Stomach (tissue), 4 donors: ENCODE measurements around the gene THUMPD3.

Source experiments
- POLR2AphosphoS5 ChIP-seq, 3 donors: sonication (generic); formaldehyde crosslinking; IDR thresholded peaks; one replicate each; pipeline ENCODE4 v1.6.1; 2016; ENCODE audit warnings: antibody characterized with exemption in 3 of 3
- TF ChIP-seq, protein P1 (sequence below), 7 experiments: fragments of 450-650 bp in 4 of 7; fragments of 200-600 bp in 3 of 7; sonication (generic) in 3 of 7; IDR thresholded peaks; one replicate each; pipeline ENCODE4 v1.5.1; 2016 to 2019; ENCODE audit warnings: antibody characterized with exemption in 7 of 7, control low read depth in 2 of 7, mild to moderate bottlenecking in 1 of 7

DNA sequence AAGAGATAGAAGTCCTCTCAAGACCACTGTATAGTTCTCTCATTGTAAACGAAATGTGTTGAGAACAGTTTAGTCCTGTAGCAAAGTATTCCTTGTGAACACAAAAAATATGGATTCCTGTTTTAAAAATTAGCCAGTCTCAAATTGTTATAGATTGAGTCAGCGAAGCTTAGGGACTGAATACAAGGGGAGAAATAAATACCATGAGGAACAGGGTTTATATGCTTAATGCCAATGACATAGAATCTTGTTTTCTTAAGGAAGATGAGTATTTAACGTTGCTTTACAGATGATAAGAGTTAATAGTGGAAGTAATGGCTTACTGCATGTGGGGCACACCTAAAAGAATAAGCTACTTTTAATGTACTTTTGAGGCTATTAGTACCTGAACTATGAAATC is 72.5 kb downstream of the THUMPD3 start:
- TF ChIP-seq, protein P1, sequence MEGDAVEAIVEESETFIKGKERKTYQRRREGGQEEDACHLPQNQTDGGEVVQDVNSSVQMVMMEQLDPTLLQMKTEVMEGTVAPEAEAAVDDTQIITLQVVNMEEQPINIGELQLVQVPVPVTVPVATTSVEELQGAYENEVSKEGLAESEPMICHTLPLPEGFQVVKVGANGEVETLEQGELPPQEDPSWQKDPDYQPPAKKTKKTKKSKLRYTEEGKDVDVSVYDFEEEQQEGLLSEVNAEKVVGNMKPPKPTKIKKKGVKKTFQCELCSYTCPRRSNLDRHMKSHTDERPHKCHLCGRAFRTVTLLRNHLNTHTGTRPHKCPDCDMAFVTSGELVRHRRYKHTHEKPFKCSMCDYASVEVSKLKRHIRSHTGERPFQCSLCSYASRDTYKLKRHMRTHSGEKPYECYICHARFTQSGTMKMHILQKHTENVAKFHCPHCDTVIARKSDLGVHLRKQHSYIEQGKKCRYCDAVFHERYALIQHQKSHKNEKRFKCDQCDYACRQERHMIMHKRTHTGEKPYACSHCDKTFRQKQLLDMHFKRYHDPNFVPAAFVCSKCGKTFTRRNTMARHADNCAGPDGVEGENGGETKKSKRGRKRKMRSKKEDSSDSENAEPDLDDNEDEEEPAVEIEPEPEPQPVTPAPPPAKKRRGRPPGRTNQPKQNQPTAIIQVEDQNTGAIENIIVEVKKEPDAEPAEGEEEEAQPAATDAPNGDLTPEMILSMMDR (IDR thresholded peaks at IDR 0.05), result no peak
- no peak for TF ChIP-seq POLR2AphosphoS5 (IDR thresholded peaks at IDR 0.05)
